Fibroblast of lung (primary cell): ENCODE results near the gene ITGB7.

Experiments used
- EZH2 ChIP-seq: IDR thresholded peaks from 2 replicates; pipeline ENCODE4 v1.5.1; 2012; ENCODE audit warnings: low read length, control low read depth, mild to moderate bottlenecking; ENCODE audit errors: missing control alignments
- TF ChIP-seq, protein P1 (sequence below), 2 donors: IDR thresholded peaks in 1 of 2; conservative IDR thresholded peaks in 1 of 2; 1 replicate in 1 of 2; 2 replicates in 1 of 2; pipeline ENCODE4 v1.5.1; 2011 to 2012; ENCODE audit warnings: low read length in 2 of 2, control low read depth in 1 of 2, inconsistent platforms in 1 of 2, low read depth in 1 of 2, mild to moderate bottlenecking in 1 of 2

DNA sequence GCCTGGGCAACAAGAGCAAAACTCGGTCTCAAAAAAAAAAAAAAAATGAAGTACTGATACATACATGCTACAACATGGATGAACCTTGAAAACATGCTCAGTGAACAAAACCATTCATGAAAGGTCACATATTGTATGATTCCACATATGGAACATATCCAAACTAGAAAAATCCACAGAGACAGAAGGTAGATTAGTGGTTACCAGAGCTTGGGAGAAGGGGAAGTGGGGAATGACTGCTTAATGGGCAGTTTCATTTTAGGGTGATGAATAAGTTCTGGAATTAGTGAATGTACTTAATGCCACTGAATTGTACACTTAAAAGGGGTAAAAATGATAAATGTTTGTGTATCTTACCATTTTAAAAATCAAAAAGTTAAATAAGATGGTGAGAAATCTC is 2.7 kb downstream of the ITGB7 start:
- TF ChIP-seq, protein P1, sequence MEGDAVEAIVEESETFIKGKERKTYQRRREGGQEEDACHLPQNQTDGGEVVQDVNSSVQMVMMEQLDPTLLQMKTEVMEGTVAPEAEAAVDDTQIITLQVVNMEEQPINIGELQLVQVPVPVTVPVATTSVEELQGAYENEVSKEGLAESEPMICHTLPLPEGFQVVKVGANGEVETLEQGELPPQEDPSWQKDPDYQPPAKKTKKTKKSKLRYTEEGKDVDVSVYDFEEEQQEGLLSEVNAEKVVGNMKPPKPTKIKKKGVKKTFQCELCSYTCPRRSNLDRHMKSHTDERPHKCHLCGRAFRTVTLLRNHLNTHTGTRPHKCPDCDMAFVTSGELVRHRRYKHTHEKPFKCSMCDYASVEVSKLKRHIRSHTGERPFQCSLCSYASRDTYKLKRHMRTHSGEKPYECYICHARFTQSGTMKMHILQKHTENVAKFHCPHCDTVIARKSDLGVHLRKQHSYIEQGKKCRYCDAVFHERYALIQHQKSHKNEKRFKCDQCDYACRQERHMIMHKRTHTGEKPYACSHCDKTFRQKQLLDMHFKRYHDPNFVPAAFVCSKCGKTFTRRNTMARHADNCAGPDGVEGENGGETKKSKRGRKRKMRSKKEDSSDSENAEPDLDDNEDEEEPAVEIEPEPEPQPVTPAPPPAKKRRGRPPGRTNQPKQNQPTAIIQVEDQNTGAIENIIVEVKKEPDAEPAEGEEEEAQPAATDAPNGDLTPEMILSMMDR (conservative IDR thresholded peaks at IDR 0.05 in 1 of 2, IDR thresholded peaks at IDR 0.05 in 1 of 2; ENCODE audit: low read depth in 1 of 2, low read length in 2 of 2), result no peak
- no peak for TF ChIP-seq EZH2
